ENCODE results near the gene DCLRE1C.
"Not testable (repeated sequence)": the region's sequence is repeated elsewhere in the genome, so short reads cannot be mapped to it uniquely, and the experiment has no call there.

DCLRE1C gene

DNA sequence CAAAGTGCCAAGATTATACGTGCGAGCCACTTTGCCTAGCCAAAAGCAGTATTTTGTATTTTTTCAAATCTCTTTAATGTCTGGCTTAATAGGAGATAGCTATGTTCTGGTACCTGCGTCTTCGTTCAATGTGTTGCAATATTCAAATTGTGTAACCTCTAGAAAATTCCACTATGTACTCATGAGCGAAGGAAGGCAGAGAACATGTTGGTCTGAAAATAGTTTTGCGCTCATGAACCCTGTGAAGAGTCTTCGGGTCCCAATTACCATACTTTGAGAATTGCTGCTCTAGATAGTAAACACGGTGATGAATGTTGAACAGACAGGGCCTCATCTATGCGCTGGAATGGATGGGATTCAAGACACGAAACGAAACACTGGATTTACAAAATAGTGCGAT is 78.0 kb downstream of the DCLRE1C start:
- DNase-seq (ENCODE audit: insufficient read length), result no peak
- FAIRE-seq, result no peak
- TF ChIP-seq POLR2A (IDR thresholded peaks at IDR 0.05; ENCODE audit: low read depth, low read length) (no peak), TAF1 (IDR thresholded peaks at IDR 0.05; ENCODE audit: borderline replicate concordance, low read depth, low read length) (no peak), POLR2AphosphoS5 (IDR thresholded peaks at IDR 0.05; ENCODE audit: low read depth, low read length) (no peak)

DNA sequence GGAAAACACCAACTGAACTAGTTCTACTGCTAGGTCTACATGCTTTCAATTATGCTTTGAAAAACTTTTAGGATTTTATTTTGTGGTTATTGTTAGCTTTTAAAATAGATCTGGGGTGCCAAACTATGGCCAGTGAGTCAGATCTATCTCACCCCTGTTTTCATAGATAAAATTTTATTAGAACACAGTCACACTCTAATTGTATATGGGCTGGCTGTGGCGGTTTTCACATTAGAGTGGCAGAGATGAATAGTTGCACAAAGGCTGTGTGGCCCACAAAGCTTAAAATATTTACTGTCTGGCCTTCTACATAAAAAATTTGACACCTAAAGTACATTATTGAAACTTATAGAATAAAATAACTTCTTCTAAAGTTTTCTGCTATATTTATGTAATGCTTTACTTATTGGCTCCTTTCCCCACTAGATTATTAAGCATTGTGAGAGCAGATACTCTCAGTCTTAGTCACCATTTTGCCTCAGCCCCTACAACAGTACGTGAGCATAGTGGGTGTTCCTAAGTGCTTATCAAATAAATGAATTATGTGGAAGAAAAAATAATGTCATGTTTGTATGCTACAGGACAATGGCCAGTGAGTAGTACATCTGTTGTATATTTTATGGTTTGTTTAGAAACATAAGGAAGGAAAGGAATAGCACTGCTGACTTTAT is 80.7 kb downstream of the DCLRE1C start:
- no peak for TF ChIP-seq POLR2AphosphoS5 (IDR thresholded peaks at IDR 0.05; ENCODE audit: low read depth, low read length)
- DNase-seq (ENCODE audit: insufficient read length) (no peak), FAIRE-seq (peak; percentile 73)

DNA sequence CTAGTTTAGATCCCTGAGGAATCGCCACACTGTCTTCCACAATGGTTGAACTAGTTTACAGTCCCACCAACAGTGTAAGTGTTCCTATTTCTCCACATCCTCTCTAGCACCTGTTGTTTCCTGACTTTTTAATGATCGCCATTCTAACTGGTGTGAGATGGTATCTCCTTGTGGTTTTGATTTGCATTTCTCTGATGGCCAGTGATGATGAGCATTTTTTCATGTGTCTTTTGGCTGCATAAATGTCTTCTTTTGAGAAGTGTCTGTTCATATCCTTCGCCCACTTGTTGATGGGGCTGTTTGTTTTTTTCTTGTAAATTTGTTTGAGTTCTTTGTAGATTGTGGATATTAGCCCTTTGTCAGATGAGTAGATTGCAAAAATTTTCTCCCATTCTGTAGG is 89.0 kb downstream of the DCLRE1C start:
- not testable (repeated sequence) for DNase-seq (ENCODE audit: insufficient read length); FAIRE-seq

- not testable (repeated sequence) for DNase-seq (ENCODE audit: insufficient read length); FAIRE-seq
Measured at GRCh38 chr10:14864466-14864865, 89.4 kb downstream of the DCLRE1C start.

DNA sequence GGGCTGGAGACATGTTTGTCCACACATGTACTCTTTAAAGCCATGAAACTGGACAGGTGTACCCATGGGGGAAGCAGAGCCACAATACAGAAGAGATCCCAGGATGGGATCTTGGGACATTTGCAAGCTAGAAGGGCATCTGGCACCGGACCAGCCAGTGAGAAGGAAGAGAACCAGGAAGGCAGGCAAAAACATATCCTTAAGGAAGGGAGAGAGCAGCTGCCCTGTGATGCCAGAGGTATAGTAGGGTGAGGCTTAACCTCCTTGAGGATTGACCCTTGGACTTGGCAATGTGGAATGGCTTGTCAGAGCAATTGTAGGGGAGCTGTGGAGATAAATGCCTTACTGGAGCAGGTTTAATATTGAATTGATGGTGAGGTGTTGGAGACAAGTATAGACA is 93.1 kb downstream of the DCLRE1C start:
- FAIRE-seq (no peak), DNase-seq (ENCODE audit: insufficient read length) (no peak)
- no peak for TF ChIP-seq POLR2AphosphoS5 (IDR thresholded peaks at IDR 0.05; ENCODE audit: low read depth, low read length)
- TF ChIP-seq POLR2A (IDR thresholded peaks at IDR 0.05; ENCODE audit: low read depth, low read length), result no peak
- no peak for TF ChIP-seq TAF1 (IDR thresholded peaks at IDR 0.05; ENCODE audit: borderline replicate concordance, low read depth, low read length)

DNA sequence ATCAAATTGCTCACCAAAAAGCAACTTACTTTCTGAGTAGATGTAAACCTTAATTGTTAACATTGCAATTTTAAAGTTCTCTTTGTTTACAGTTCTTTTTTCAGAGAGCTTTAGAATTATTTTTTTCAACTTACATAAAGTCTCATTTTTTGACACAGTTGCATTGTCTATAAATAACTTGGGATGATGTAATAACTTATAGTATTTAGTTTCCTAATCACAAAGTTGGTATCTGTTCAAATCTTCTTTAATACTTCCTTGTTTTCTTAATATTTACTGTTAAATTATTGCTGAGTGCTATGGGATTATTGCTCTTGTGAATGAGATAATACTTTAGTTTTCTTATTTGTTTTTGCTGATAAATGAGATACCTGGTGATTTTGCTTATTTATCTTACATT is 94.1 kb downstream of the DCLRE1C start:
- FAIRE-seq (no peak), DNase-seq (ENCODE audit: insufficient read length) (no peak)

DNA sequence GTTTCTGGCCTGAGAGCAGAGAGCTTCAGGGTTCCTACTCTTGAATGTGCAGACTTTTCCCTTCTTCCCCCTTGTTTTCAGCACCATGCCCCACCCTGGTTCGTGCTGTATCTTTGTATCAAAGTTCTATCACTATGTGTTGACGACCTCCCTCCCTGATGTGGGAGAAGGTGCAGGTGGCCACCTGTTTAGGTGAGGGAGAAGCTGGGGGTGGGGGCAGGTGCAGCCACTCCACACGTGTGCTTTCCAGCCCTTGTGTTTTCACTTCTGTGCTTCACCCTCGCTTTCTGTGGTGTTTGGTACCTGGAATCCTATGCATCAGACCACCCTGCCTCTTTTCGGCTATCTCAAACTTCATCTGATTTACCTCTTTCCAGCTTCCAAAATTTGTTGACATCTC is 94.9 kb downstream of the DCLRE1C start:
- TF ChIP-seq POLR2AphosphoS5 (IDR thresholded peaks at IDR 0.05; ENCODE audit: low read depth, low read length), result no peak
- TF ChIP-seq TAF1 (IDR thresholded peaks at IDR 0.05; ENCODE audit: borderline replicate concordance, low read depth, low read length), result no peak
- no peak for TF ChIP-seq POLR2A (IDR thresholded peaks at IDR 0.05; ENCODE audit: low read depth, low read length)
- no peak for FAIRE-seq
- no peak for DNase-seq (ENCODE audit: insufficient read length)

More for the DNA sequence above, 94.1 kb downstream of the DCLRE1C start:
- TF ChIP-seq TAF1 (IDR thresholded peaks at IDR 0.05; ENCODE audit: borderline replicate concordance, low read depth, low read length), result no peak
- no peak for TF ChIP-seq POLR2A (IDR thresholded peaks at IDR 0.05; ENCODE audit: low read depth, low read length)
- TF ChIP-seq POLR2AphosphoS5 (IDR thresholded peaks at IDR 0.05; ENCODE audit: low read depth, low read length), result no peak

DNA sequence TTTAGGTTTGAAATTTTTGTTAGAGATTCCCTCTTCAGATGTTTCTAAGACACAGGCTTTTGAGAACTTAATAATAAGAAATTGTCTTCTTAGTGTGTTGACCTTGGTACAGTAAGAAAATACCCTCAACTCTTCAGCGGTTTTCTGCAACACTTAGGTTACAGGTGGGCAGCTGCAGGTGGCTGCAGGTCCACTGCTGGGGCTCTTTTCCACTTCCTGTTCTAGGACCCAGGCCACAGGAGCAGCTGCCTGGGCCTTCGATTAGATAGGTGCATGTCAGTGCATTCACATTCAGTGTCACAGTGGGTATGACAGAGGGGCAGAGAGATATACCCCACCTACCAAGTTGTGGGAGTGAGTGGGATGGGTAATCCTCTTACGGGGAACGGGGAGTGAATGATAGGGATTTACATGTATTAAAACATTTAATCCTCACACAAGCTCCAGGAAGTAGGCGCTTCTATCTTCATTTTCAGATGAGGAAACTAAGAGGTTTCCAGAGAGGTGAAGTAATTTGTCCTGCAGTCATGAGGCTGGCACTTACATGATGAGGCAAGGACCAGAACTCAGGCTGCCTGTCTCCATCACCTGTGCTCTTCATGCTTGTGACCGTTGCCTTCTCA is 95.4 kb downstream of the DCLRE1C start:
- TF ChIP-seq POLR2A (IDR thresholded peaks at IDR 0.05; ENCODE audit: low read depth, low read length) (no peak), TAF1 (IDR thresholded peaks at IDR 0.05; ENCODE audit: borderline replicate concordance, low read depth, low read length) (no peak), POLR2AphosphoS5 (IDR thresholded peaks at IDR 0.05; ENCODE audit: low read depth, low read length) (no peak)
- DNase-seq (ENCODE audit: insufficient read length), result no peak
- no peak for FAIRE-seq

- TF ChIP-seq POLR2A (IDR thresholded peaks at IDR 0.05; ENCODE audit: low read depth, low read length) (no peak), POLR2AphosphoS5 (IDR thresholded peaks at IDR 0.05; ENCODE audit: low read depth, low read length) (no peak), TAF1 (IDR thresholded peaks at IDR 0.05; ENCODE audit: borderline replicate concordance, low read depth, low read length) (no peak)
- FAIRE-seq, result no peak
- no peak for DNase-seq (ENCODE audit: insufficient read length)
Measured at GRCh38 chr10:14855453-14855852, 98.4 kb downstream of the DCLRE1C start.

DNA sequence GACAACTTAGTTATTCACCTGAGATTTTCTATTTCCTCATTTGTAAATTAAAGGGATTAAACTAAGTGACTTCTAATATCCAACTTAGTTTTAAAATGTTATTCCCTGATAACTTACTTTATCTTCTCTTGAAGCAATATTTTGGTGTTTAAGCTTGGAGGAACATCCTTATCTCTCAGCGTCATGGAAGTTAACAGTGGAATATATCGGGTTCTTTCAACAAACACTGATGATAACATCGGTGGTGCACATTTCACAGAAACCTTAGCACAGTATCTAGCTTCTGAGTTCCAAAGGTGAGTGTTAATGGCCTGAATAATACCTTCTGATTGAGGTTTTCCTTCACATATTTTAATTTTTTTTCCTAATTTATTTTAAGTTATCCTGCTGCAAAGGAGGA is 101.7 kb downstream of the DCLRE1C start:
- TF ChIP-seq POLR2AphosphoS5 (IDR thresholded peaks at IDR 0.05; ENCODE audit: low read depth, low read length), result no peak
- no peak for TF ChIP-seq TAF1 (IDR thresholded peaks at IDR 0.05; ENCODE audit: borderline replicate concordance, low read depth, low read length)
- DNase-seq (ENCODE audit: insufficient read length), result no peak
- FAIRE-seq, result no peak

All from GM12892 (cell line).